Heart right ventricle (tissue), 16 donors: ENCODE measurements around the gene GPR50. TPM values are rescaled to one million over a fixed set of nuclear protein-coding genes. Genes with fewer than 3 reads are reported as not detected.

Experiments
- ATAC-seq, 8 donors: fragments of 200-7000 bp; cut with Tn5 transposase; one replicate each; pipeline ENCODE4 v1.9.1; 2020; ENCODE audit warnings: mild to moderate bottlenecking in 8 of 8, moderate library complexity in 8 of 8, moderate number of reproducible peaks in 1 of 8
- DNase-seq, 2 donors: peaks; one replicate each; pipeline ENCODE4 v3.0.0-alpha.2; 2020
- H3K27ac ChIP-seq, 10 donors: fragments of 200-600 bp; sonication (generic) in 2 of 10; one replicate each; pipeline versions ENCODE4 v1.5.0 to v1.8.0; 2020 to 2022; ENCODE audit warnings: mild to moderate bottlenecking in 3 of 10
- H3K27me3 ChIP-seq, 7 donors: fragments of 200-600 bp; one replicate each; pipeline ENCODE4 v1.8.0; 2021 to 2022; ENCODE audit warnings: mild to moderate bottlenecking in 2 of 7
- H3K36me3 ChIP-seq, 9 donors: fragments of 200-600 bp; sonication (generic) in 1 of 9; one replicate each; pipeline versions ENCODE4 v1.5.0 to v1.8.0; 2020 to 2022; ENCODE audit warnings: mild to moderate bottlenecking in 2 of 9
- H3K4me1 ChIP-seq, 9 donors: fragments of 200-600 bp; sonication (generic) in 1 of 9; one replicate each; pipeline versions ENCODE4 v1.5.0 to v1.8.0; 2020 to 2022; ENCODE audit warnings: mild to moderate bottlenecking in 4 of 9
- H3K4me3 ChIP-seq, 10 donors: fragments of 200-600 bp; sonication (generic) in 2 of 10; one replicate each; pipeline versions ENCODE4 v1.5.0 to v1.8.0; 2020 to 2022; ENCODE audit warnings: mild to moderate bottlenecking in 7 of 10, moderate library complexity in 2 of 10
- H3K9me3 ChIP-seq, 11 donors: fragments of 200-600 bp in 10 of 11; sonication (generic) in 2 of 11; one replicate each; pipeline versions ENCODE4 v1.5.0 to v1.8.0; 2013 to 2022; ENCODE audit warnings: mild to moderate bottlenecking in 2 of 11, control low read depth in 1 of 11, moderate library complexity in 1 of 11
- WGBS, 2 donors: extraction: QIAGEN DNeasy Blood & Tissue Kit; methylation state at CpG; one replicate each; pipeline ENCODE4 v1.1.7; 2013; ENCODE audit warnings: inconsistent platforms in 1 of 2; 5-methylcytosine and 5-hydroxymethylcytosine counted together
- intact Hi-C, 10 donors: fragments of 100-400 bp; cut with DNase I; formaldehyde crosslinking; loops; one replicate each; pipeline versions ENCODE4 v1.11.1 to v1.14.2; 2022
- microRNA-seq, 2 donors: library from miRNA; unstranded; fragments of <30 nt; microRNA quantifications; one replicate each; pipeline ENCODE4 v1.2.0, GENCODE V29; 2021
- polyA plus RNA-seq, 2 donors: library from polyadenylated mRNA; stranded (reverse); fragments of 200-250 nt; gene quantifications; one replicate each; pipeline ENCODE4 v1.2.3, GENCODE V29; 2013
- total RNA-seq, 10 donors: library from RNA; stranded (reverse); fragmentation: NEBNext Ultra II Directional in 3 of 10; extraction: Animal tissue kit (Norgen Biotek cat#: 25700) in 3 of 10; gene quantifications; one replicate each; pipeline versions ENCODE4 v1.2.1 to v1.2.4, GENCODE V29; 2021 to 2023
- TF ChIP-seq, protein P1 (sequence below), 9 donors: fragments of 200-600 bp; sonication (generic) in 2 of 9; IDR thresholded peaks; one replicate each; pipeline versions ENCODE4 v1.5.0 to v1.8.0; 2021 to 2022; ENCODE audit warnings: antibody characterized with exemption in 9 of 9, mild to moderate bottlenecking in 5 of 9, moderate library complexity in 1 of 9
- donor health status: Arrhythmogenic right ventricular cardiomyopathy.
- donor health status: ischemic (EF 13 %, LVEDD 7.1; RV severe dilation, severe dysfunction).
- donor health status: healthy with polysubstance abuse.
- donor health status: DM: no; HTN: yes; CAD: no.
- donor health status: DM: no; HTN: no; CAD: no.
- donor health status: ischemic (EF 25% LVEDD 6.9; RV normal size, moderate dysfunction).
- donor health status: ischemic (EF 25% LVEDD 5.7; RV mildly dilated, moderate dysfunction).
- donor health status: healthy.
- donor health status: DM: yes; HTN: yes; CAD: no.
- donor health status: Ischemic cardiomyopathy.
- donor health status: ischemic (EF 35%, LVEDD 5.7; RV mildly dilated, moderate dysfunction).
- donor health status: nonischemic (EF 11% LVEDD 7.7; RV severe dilation, severe dysfunction).
- donor health status: DM: yes; HTN: yes; CAD: no.
- donor health status: PGD.
- donor health status: ischemic (EF 29% LVEDD 5.4; RV normal size, mild dysfunction).
- donor health status: nonischemic (EF 23%, LVEDD 6.1; RV moderate dilation, normal function).

Gene GPR50
- total and polyA plus RNA-seq, 12 donors, result not detected

DNA sequence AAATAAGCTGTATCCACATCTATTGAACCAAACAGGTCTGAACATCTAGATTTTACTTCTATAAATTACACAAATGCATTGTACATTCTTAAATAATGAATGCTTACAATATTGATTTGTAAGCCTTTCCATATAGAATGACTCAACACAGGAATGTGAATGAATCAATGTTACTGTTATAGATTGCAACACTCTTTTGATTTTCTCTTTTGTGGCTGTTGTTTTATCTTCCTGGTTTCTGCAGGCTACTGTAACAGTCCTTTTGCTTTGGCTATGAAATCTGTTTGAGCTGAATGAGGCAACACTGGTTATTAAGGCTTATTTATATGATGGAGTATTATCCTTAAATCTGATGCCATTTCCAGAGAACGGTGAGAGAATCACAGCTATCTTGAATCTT, 49.5 kb downstream of the GPR50 start:
- Histone ChIP-seq H3K36me3 (no peaks in the 10 kb centered on the region), H3K27ac (no peak overlapping the region), H3K9me3 (no peaks in the 10 kb centered on the region), H3K4me1 (no peaks in the 10 kb centered on the region), H3K4me3 (no peak overlapping the region), H3K27me3 (peaks cover 0 to 30% (median 0%) of the 10 kb centered on the region in 7 donors)
- WGBS, 2 donors, result 70 to 90% methylated on average over 1 of the region's 1 CpG
- DNase-seq (no peak), ATAC-seq (no peak)
- TF ChIP-seq, protein P1, sequence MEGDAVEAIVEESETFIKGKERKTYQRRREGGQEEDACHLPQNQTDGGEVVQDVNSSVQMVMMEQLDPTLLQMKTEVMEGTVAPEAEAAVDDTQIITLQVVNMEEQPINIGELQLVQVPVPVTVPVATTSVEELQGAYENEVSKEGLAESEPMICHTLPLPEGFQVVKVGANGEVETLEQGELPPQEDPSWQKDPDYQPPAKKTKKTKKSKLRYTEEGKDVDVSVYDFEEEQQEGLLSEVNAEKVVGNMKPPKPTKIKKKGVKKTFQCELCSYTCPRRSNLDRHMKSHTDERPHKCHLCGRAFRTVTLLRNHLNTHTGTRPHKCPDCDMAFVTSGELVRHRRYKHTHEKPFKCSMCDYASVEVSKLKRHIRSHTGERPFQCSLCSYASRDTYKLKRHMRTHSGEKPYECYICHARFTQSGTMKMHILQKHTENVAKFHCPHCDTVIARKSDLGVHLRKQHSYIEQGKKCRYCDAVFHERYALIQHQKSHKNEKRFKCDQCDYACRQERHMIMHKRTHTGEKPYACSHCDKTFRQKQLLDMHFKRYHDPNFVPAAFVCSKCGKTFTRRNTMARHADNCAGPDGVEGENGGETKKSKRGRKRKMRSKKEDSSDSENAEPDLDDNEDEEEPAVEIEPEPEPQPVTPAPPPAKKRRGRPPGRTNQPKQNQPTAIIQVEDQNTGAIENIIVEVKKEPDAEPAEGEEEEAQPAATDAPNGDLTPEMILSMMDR (IDR thresholded peaks at IDR 0.05), result no peak
- intact Hi-C loops, result no loop called here

GRCh38 chrX:151226941-151227340, 50.6 kb downstream of the GPR50 start:
- 75 to 79% methylated on average over 9 of the region's 9 CpGs for WGBS, 2 donors
- ATAC-seq (no peak), DNase-seq (no peak)
- no peaks in the 10 kb centered on the region for H3K9me3 ChIP-seq
- H3K27ac ChIP-seq, result no peak overlapping the region
- no peak overlapping the region for H3K4me3 ChIP-seq
- TF ChIP-seq, protein P1 (IDR thresholded peaks at IDR 0.05), result no peak
- no peaks in the 10 kb centered on the region for H3K36me3 ChIP-seq
- H3K27me3 ChIP-seq, result peaks cover 0 to 36% (median 0%) of the 10 kb centered on the region in 7 donors
- H3K4me1 ChIP-seq, result no peaks in the 10 kb centered on the region
- intact Hi-C loops, result no loop called here

GRCh38 chrX:151227627-151228026, 51.2 kb downstream of the GPR50 start:
- intact Hi-C loops, result no loop called here
- ATAC-seq, result no peak
- no peak overlapping the region for H3K4me3 ChIP-seq
- H3K4me1 ChIP-seq, result no peaks in the 10 kb centered on the region
- no peak overlapping the region for H3K27ac ChIP-seq
- WGBS, 2 donors, result 0 to 3% methylated on average over 9 to 30 of the region's 30 CpGs
- DNase-seq, result no peak
- TF ChIP-seq, protein P1 (IDR thresholded peaks at IDR 0.05), result no peak
- no peaks in the 10 kb centered on the region for H3K36me3 ChIP-seq
- peaks cover 0 to 36% (median 0%) of the 10 kb centered on the region in 7 donors for H3K27me3 ChIP-seq
- no peaks in the 10 kb centered on the region for H3K9me3 ChIP-seq

- 84 to 87% methylated on average over 4 of the region's 4 CpGs for WGBS, 2 donors
- intact Hi-C loops, result no loop called here
Observed at GRCh38 chrX:151228935-151229334, 52.6 kb downstream of the GPR50 start.

More at GRCh38 chrX:151228935-151229334, 52.6 kb downstream of the GPR50 start:
- Histone ChIP-seq H3K27ac (no peak overlapping the region), H3K9me3 (no peaks in the 10 kb centered on the region), H3K27me3 (peaks cover 0 to 36% (median 0%) of the 10 kb centered on the region in 7 donors), H3K36me3 (no peaks in the 10 kb centered on the region), H3K4me3 (no peak overlapping the region), H3K4me1 (no peaks in the 10 kb centered on the region)
- TF ChIP-seq, protein P1 (IDR thresholded peaks at IDR 0.05), result no peak
- DNase-seq (no peak), ATAC-seq (no peak)

Small RNAs within 50 kb of the gene (microRNA-seq; reads per million reads assigned to microRNA genes)
- gene MIR4330, result 0 reads per million in 2 donors

Other genes with a start within 250 kb of the GPR50 start
- gene HMGB3, start 193.2 kb upstream of the GPR50 start, total RNA-seq, result 10 to 100 TPM in 7 of 10 donors, 1 to 10 TPM in 3; 5.1 to 16.4 (median 13.8) TPM
- 10 to 100 TPM in 1 of 2 donors, 1 to 10 TPM in 1; 8.9 to 13.9 TPM for gene HMGB3, start 193.2 kb upstream of the GPR50 start, polyA plus RNA-seq
- 10 to 100 TPM; 18.3 to 26.6 (median 22.2) TPM for gene VMA21, start 220.6 kb downstream of the GPR50 start, total RNA-seq
- gene VMA21, start 220.6 kb downstream of the GPR50 start, polyA plus RNA-seq, result 1 to 10 TPM; 4.3 to 9.0 TPM